Measurements from ENCODE around the gene TXLNA. TPM values are rescaled to one million over a fixed set of nuclear protein-coding genes. Genes with fewer than 3 reads are reported as not detected.

The TXLNA gene
- total RNA-seq, 1 donor from 2014 or later: 37.2 TPM

- Histone ChIP-seq H3K9ac (no peak overlapping the region), H3K36me3 (no peaks in the 10 kb centered on the region), H3K4me3 (peak overlapping the region; percentile 65), H3F3A (ENCODE audit: low read depth) (peaks cover 41% of the 10 kb centered on the region), H3K79me2 (ENCODE audit: low read depth) (peaks cover 36% of the 10 kb centered on the region), H3K4me2 (peak overlapping the region; percentile 97), H3K27me3 (no peaks in the 10 kb centered on the region), H3K9me3 (ENCODE audit: low read depth) (no peaks in the 10 kb centered on the region), H2AFZ (replicated peaks) (peak overlapping the region; percentile 66), H3K27ac (peak overlapping the region; percentile 68), H4K20me1 (ENCODE audit: low read depth) (peaks cover 3% of the 10 kb centered on the region), H3K4me1 (peaks cover 28% of the 10 kb centered on the region)
- no peak for DNase-seq (ENCODE audit: low spot score)
- TF ChIP-seq CTCF (IDR thresholded peaks at IDR 0.05) (no peak), EZH2phosphoT487 (IDR thresholded peaks at IDR 0.05) (no peak), EZH2 (IDR thresholded peaks at IDR 0.05) (no peak)
- no peaks in the 10 kb centered on the region for H3K9me3 Mint-ChIP-seq
- H3K4me3 Mint-ChIP-seq: peak overlapping the region; percentile 91
- peaks cover 3% of the 10 kb centered on the region for H3K36me3 Mint-ChIP-seq
- H3K4me1 Mint-ChIP-seq: peaks cover 24% of the 10 kb centered on the region
- H3K27me3 Mint-ChIP-seq (ENCODE audit: insufficient read depth, low read depth): peaks cover 7% of the 10 kb centered on the region
- H3K27ac Mint-ChIP-seq: no peak overlapping the region
Measured at GRCh38 chr1:32239790-32240139, 60.3 kb downstream of the TXLNA start.

GRCh38 chr1:32240140-32240951 is 60.9 kb downstream of the TXLNA start:
- Histone ChIP-seq H3K27ac (peak overlapping the region; percentile 68), H3K4me3 (peak overlapping the region; percentile 65), H3F3A (ENCODE audit: low read depth) (peaks cover 41% of the 10 kb centered on the region), H3K36me3 (no peaks in the 10 kb centered on the region), H3K9ac (no peak overlapping the region), H3K4me2 (peak overlapping the region; percentile 97), H3K27me3 (no peaks in the 10 kb centered on the region), H4K20me1 (ENCODE audit: low read depth) (peaks cover 3% of the 10 kb centered on the region), H2AFZ (replicated peaks) (peak overlapping the region; percentile 66), H3K79me2 (ENCODE audit: low read depth) (peaks cover 36% of the 10 kb centered on the region), H3K9me3 (ENCODE audit: low read depth) (no peaks in the 10 kb centered on the region), H3K4me1 (peaks cover 28% of the 10 kb centered on the region)
- peak overlapping the region; percentile 91 for H3K4me3 Mint-ChIP-seq
- H3K9me3 Mint-ChIP-seq: no peaks in the 10 kb centered on the region
- peaks cover 3% of the 10 kb centered on the region for H3K36me3 Mint-ChIP-seq
- TF ChIP-seq CTCF (IDR thresholded peaks at IDR 0.05) (peak; percentile 25), EZH2 (IDR thresholded peaks at IDR 0.05) (no peak)
- H3K27ac Mint-ChIP-seq: no peak overlapping the region
- H3K27me3 Mint-ChIP-seq (ENCODE audit: insufficient read depth, low read depth): peaks cover 7% of the 10 kb centered on the region
- peaks cover 24% of the 10 kb centered on the region for H3K4me1 Mint-ChIP-seq
- peak; percentile 99 for DNase-seq (ENCODE audit: low spot score)

DNA sequence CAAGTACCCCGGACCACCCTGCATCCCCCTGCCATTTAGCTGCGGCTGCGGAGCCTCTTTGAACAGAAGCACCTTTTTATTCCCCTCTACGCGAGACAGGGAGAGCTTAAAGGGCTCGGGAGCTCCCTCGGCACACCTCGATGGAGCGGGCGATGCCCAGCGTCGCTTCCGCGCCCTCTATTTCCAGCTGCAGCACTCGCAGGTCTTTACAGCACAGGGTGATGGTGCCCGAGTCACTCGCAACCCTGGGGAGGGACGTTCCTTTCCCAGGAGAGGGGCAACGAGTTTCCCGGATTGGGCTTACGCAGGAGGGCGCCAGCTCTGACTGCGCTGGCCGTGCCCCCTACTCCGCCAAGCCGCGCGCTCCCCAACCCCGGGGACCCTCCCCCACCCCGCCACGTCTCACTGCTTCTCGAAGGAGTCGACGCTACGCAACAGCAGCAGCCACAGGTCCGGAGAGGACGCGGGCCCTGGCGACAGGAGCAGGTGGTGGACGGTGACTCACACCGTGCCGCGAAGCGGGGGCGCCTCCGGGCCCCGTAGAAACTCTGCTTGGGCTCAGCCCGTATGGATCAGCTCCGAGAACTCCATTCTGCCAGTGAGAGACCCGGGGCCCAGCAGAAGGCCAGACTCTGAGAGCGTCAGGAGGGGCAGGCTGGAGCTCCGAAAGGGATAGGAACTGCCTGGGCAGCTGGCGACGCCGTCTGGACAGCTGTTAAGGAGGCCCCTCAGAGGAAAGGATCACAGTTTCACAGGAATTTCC is 61.7 kb downstream of the TXLNA start:
- peak overlapping the region; percentile 97 for H3K4me2 ChIP-seq
- H3K4me3 ChIP-seq: peak overlapping the region; percentile 65
- Mint-ChIP-seq H3K4me1 (peaks cover 24% of the 10 kb centered on the region), H3K36me3 (peaks cover under 1% of the 10 kb centered on the region), H3K27me3 (ENCODE audit: insufficient read depth, low read depth) (peaks cover 6% of the 10 kb centered on the region), H3K27ac (no peak overlapping the region), H3K9me3 (no peaks in the 10 kb centered on the region), H3K4me3 (peak overlapping the region; percentile 91)
- H3K27ac ChIP-seq: no peak overlapping the region
- no peaks in the 10 kb centered on the region for H3K9me3 ChIP-seq (ENCODE audit: low read depth)
- DNase-seq (ENCODE audit: low spot score): peak; percentile 77
- H3K4me1 ChIP-seq: peaks cover 28% of the 10 kb centered on the region
- H3K36me3 ChIP-seq: no peaks in the 10 kb centered on the region
- H3K9ac ChIP-seq: no peak overlapping the region
- no peaks in the 10 kb centered on the region for H4K20me1 ChIP-seq (ENCODE audit: low read depth)
- TF ChIP-seq EZH2 (IDR thresholded peaks at IDR 0.05) (no peak), CTCF (IDR thresholded peaks at IDR 0.05) (no peak), EZH2phosphoT487 (IDR thresholded peaks at IDR 0.05) (no peak)
- H3K27me3 ChIP-seq: no peaks in the 10 kb centered on the region
- H3K79me2 ChIP-seq (ENCODE audit: low read depth): peaks cover 36% of the 10 kb centered on the region
- H2AFZ ChIP-seq (replicated peaks): peak overlapping the region; percentile 48
- peaks cover 41% of the 10 kb centered on the region for H3F3A ChIP-seq (ENCODE audit: low read depth)
